Muscle of back (tissue), 11 donors: ENCODE data around the gene ROR1. TPM values are rescaled to one million over a fixed set of nuclear protein-coding genes. Genes with fewer than 3 reads are reported as not detected.
"Not testable (repeated sequence)": the region's sequence is repeated elsewhere in the genome, so short reads cannot be mapped to it uniquely, and the experiment has no call there.

ENCODE experiments used
- DNase-seq, 3 donors: peaks; one replicate each; pipeline versions ENCODE4 v3.0.0 to v3.0.0-alpha.2; 2013
- polyA plus RNA-seq, 10 donors: library from polyadenylated mRNA; unstranded; fragments of 120-200 nt; gene quantifications; one replicate each; pipeline ENCODE4 v1.2.1, GENCODE V29; 2013; ENCODE audit not compliant: insufficient read length in 10 of 10

Gene ROR1
- polyA plus RNA-seq, 10 donors = 10.4 to 26.5 (median 14.0) TPM

- DNase-seq = no peak
Measured at GRCh38 chr1:64199154-64199553, 425.3 kb downstream of the ROR1 start.

- no peak for DNase-seq
Measured at GRCh38 chr1:64200064-64200463, 426.2 kb downstream of the ROR1 start.

GRCh38 chr1:64203420-64203819 lies 429.6 kb downstream of the ROR1 start, which contains the start of gene UBE2U:
Gene UBE2U, plus strand, starts transcription at chr1:64203623. Its CDS starts 428 bp downstream, at chr1:64204051.
- no peak for DNase-seq

- no peak for DNase-seq
Measured at GRCh38 chr1:64209221-64209620, 435.4 kb downstream of the ROR1 start.

- peak in 1 of 3 donors; percentile 74 for DNase-seq
Measured at GRCh38 chr1:64212031-64212430, 438.2 kb downstream of the ROR1 start.

GRCh38 chr1:64215576-64215975 lies 441.8 kb downstream of the ROR1 start:
- no peak for DNase-seq

GRCh38 chr1:64220241-64220640 lies 446.4 kb downstream of the ROR1 start:
- DNase-seq = peak in 1 of 3 donors; percentile 15

GRCh38 chr1:64223329-64224151 lies 449.7 kb downstream of the ROR1 start:
- peak in 1 of 3 donors; percentile 84 for DNase-seq

- not testable (repeated sequence) for DNase-seq
Measured at GRCh38 chr1:64224236-64224635, 450.4 kb downstream of the ROR1 start.

- peak in 1 of 3 donors; percentile 41 for DNase-seq
Measured at GRCh38 chr1:64228167-64228957, 454.5 kb downstream of the ROR1 start.

GRCh38 chr1:64229307-64229706 lies 455.5 kb downstream of the ROR1 start:
- DNase-seq = no peak

Other genes with a start within 250 kb of the ROR1 start
- 10 to 100 TPM; 45.2 to 71.3 (median 67.1) TPM for gene PGM1, start 180.6 kb upstream of the ROR1 start, polyA plus RNA-seq